ENCODE measurements around the gene CCNI.
A peak's percentile ranks its signal among the peaks of the same experiment; 100 is the strongest.
"Not testable (repeated sequence)": the region's sequence is repeated elsewhere in the genome, so short reads cannot be mapped to it uniquely, and the experiment has no call there.

Gene CCNI

DNA sequence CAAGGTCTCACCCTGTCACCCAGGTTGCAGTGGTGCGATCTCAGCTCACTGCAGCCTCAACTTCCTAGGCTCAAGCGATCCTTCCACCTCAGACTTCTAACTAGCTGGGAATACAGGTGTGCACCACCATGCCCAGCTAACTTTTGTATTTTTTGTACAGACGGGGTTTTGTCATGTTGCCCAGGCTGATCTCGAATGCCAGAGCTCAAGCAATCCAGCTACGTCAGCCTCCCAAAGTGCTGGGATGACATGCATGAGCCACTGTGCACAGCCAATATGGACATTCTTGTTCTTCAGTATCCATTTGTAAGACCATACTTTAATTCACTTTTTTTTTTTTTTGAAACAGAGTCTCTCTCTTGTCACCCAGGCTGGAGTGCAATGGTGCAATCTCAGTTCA is 3.5 kb upstream of the CCNI start:
- DNase-seq: no peak

DNA sequence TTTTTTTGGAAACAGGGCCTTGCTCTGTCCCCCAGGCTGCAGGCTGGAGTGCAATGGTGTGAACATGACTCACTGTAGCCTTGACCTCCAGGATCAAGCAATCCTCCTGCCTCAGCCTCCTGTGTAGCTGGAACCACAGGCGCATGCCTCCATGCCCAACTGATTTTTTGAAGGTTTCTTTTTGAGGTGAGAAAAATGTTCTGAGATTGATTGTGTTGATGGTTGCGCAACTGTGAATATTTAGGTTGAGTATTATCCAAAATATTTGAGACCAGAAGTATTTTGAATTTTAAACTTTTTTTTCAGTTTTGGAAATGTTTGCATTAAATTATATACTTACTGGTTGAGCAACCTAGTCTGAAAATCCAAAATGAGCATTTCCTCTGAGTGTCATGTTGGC is 2.6 kb upstream of the CCNI start:
- no peak for DNase-seq

- DNase-seq: no peak
Measured at GRCh38 chr4:77076889-77077635, 1.3 kb upstream of the CCNI start.

DNA sequence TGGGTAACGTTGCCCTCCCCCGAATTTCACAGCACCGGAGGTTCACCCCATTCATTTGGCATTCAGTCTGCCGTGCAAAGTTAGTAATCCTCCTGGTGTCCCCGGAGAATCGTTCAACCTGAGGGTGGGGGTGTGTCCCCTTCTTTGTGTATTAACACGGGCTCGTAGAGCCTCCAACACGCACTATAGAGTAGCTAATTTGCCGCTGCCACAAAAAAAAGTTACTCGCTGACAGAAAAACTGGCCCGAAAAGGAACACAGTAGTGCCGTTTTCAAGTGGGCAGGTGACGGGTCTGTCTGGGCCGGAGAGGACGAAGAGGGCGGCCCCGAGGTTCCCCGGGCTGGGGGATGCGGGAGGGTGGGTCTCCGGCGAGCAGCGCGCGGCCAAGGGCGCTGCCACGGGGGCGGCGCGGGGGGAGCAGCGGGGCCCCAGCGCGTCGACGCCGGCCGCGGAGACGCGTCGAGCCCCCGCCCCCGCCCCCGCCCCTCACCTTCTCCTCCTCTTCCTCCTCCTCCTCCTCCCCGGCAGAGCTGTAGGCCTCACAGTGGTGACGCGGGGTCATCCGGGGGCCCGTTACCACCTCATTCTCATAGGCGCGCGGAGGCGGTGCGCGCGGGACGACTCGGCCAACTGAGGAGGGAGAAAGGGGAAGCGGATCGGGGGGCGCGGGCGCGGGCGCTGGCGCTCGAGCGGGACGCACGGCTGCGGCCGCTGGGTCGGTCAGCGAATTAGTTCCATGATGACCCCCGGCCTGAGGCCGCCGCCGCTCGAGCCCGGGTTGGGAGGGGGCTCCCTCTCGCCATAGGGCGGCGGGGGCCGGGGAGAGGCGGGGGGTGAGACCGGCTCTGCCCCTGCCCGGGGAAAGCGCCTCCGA is 571 bp downstream of the CCNI start:
- DNase-seq: peak; percentile 73

- no peak for DNase-seq
Measured at GRCh38 chr4:77074381-77074831, 1.4 kb downstream of the CCNI start.

- DNase-seq: no peak
Measured at GRCh38 chr4:77073981-77074380, 1.8 kb downstream of the CCNI start.

GRCh38 chr4:77073106-77073809 is 2.5 kb downstream of the CCNI start:
- no peak for DNase-seq

GRCh38 chr4:77072195-77072753 is 3.5 kb downstream of the CCNI start:
- no peak for DNase-seq

- not testable (repeated sequence) for DNase-seq
Measured at GRCh38 chr4:77069514-77069913, 6.3 kb downstream of the CCNI start.

GRCh38 chr4:77065382-77065781 is 10.4 kb downstream of the CCNI start:
- no peak for DNase-seq

DNA sequence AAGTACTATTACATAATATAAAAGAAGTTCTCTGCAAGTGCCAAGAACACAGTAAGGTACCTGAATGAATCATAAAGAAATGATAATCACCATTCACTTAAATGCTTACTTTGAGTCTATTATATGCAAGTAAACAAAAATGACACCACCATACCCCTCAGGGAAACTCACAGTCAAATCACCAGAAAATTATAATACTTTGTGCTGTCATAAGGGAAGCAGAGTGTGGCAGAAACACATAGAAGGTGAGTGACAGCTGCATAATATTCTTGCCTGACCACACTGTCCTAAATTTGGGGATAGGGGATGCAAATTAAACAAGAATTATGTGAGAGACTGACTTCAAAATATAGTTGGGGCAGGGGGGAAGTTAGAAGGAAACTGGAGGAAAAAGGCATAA is 12.9 kb downstream of the CCNI start:
- no peak for DNase-seq

GRCh38 chr4:77052352-77052751 is 23.4 kb downstream of the CCNI start:
- DNase-seq: peak; percentile 44

DNA sequence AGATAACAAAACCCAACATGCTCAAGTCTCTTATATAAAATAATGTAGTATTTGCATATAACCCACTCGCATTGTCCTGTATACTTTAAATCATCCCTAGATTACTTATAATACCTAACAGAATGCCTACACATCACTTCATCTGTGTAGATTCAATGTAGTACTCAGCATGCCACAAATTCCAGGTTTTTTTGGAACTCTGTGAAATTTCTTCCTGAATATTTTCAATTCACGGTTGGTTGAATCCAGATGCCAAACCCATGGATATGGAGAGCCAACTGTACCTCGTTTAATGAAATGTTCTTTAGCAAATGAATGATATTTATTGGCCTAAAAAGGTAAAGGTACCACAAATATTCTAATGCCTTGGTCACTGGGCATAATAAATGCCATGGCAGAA is 24.8 kb downstream of the CCNI start:
- DNase-seq: no peak

DNA sequence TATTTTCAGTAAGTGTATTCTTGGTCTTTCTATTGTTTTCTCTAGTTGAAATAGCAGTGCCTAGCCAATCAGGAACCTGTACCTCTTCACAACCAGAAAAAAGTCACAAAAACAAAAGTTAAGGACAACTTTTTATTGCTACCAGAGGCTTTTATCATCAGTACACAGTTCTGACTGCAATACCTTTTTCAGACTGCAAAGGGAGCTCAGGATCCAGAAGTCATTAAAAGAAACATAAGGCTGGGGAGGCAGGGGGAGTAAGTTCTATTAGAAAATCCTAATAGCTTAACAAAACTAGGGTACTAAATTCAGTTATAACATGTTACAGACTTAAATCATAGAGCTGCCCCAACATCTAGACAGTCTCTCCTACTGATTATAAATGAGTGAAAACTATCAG is 28.8 kb downstream of the CCNI start:
- DNase-seq: no peak

DNA sequence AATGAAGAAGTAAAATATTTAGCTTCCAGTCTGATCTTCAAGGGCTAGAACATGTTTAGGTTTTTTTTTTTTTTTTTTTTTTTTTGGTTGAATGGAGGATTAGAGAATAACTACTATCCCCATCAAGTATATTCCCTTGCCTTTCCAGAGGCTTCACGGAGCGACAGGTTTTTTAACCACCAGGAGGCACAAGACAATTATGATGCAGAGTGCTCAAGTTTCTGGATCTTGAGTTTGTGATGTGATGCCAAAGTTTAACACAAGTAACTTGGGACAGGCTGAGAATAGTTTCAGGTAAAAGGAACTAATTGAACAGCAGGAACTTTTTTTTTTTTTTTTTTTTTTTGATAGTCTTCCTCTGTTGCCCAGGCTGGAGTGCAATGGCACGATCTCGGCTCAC is 30.3 kb downstream of the CCNI start:
- DNase-seq: no peak

- DNase-seq: no peak
Measured at GRCh38 chr4:77044461-77045150, 31.2 kb downstream of the CCNI start.

GRCh38 chr4:77043507-77044136 is 32.2 kb downstream of the CCNI start:
- DNase-seq: no peak

GRCh38 chr4:77040854-77041725 is 34.7 kb downstream of the CCNI start:
- DNase-seq: no peak

DNA sequence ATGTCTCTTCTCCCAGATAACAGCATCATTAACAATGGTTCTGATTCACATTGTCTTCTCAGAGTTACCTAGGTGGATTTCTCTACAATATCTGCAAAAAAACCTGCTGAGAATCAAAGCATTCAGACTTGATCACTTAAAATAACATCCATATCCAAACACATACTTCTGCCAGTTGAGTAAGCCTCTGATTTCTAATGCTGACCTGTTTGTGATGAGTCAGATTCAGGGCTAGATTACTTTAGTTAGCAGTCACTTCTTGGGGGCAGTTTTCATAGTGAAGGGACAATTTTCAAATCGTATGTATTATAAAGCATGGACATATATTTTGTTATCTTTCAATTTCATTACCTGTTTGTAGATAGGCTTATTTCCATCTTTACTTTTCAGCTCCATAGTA is 35.5 kb downstream of the CCNI start:
- no peak for DNase-seq

DNA sequence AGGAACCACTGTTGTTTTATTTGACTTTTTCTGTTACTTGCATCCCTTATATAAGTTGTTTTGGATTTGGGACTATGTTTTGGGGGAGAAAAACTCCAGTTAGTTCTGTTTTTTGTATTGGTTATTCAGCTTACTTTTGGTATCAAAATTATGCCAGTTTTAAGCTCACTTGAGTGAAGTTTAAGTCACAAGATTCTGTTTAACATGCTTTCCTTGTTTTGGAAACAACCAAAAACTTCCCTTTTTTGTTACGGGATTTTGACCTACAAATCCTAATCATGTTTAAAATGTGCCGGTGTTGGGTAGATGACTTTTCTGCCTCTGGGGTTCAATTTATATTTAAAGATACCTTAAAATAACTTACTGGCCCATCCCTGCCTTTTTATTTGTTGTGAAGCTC is 36.0 kb downstream of the CCNI start:
- no peak for DNase-seq

DNA sequence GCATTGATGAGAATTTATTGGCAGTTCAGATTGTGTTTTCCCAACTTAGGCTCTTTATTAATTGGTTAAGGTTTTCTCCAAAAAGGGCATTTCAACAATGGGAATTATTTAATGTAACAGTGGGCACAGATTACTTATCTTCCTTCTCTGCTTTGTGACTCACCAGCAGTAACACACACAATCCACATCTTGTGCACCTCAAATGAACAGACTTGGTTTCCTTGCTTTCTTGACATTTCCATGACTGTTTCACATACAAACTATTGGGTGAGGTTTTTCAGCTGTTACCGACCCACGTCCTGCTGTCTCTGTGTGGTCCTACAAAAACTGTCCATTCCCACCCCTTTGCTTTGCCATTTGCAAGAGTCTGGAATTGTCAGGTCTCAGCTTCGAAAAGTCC is 38.1 kb downstream of the CCNI start:
- no peak for DNase-seq
